Vagina (tissue), 2 donors: ENCODE measurements around the gene CRIP3.

Experiments used
- CTCF ChIP-seq, 3 experiments: fragments of 450-650 bp in 2 of 3; fragments of 200-600 bp in 1 of 3; sonication (generic) in 1 of 3; IDR thresholded peaks; one replicate each; pipeline ENCODE4 v1.5.1; 2017 to 2019; ENCODE audit warnings: antibody characterized with exemption in 3 of 3, mild to moderate bottlenecking in 2 of 3, moderate library complexity in 2 of 3
- POLR2A ChIP-seq, 2 donors: fragments of 450-650 bp; IDR thresholded peaks; one replicate each; pipeline ENCODE4 v1.6.1; 2017; ENCODE audit warnings: antibody characterized with exemption in 2 of 2, mild to moderate bottlenecking in 2 of 2, moderate library complexity in 2 of 2
- POLR2AphosphoS5 ChIP-seq, 2 donors: sonication (generic); formaldehyde crosslinking; IDR thresholded peaks; one replicate each; pipeline ENCODE4 v1.9.0; 2017; ENCODE audit warnings: antibody characterized with exemption in 2 of 2, mild to moderate bottlenecking in 2 of 2, low read depth in 1 of 2; ENCODE audit not compliant: insufficient read depth in 1 of 2

DNA sequence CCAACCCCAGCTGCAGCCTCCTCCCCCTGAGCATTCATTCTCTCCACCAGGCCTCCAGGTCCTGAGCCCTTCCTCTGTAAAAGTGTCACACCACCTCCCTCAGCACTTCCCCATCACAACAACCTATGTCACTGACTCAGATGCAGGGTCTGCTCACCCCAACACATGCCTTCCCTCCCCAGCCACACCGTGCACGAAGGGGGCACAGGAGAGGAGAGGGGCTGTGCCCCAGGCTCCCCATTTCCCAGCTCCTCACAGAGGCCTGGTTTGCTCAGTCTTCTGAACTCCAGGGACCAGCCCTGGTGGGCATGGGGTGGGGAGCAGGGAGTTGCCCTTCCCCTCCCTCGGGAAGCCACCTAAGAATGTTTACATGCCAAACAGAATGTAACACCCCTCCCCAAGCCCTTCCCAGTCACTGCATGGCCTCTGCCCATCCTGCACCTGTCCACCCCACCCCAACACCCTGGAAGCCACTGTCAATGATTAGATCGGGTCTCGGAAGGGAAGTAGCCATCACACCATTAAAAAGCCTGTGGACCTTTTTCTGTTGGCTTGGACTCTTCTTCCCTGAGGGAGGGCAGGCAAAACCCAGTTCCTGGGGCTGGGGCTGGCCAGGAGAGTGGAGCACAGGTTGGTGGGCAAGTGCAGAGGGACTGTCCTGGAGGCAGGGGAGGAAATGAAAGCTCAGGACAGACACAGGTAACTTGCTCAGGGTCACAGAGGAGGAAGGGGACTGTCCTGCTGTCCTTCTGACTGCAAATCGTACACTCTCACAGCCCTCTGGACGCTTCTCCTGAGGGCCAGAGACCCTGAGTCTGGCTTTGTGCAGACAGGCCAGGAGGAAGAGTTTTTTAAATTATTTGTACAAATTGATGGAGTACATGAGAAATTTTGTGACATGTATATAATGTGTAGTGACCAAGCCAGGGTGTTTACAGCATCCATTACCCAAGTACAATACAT lies 20.6 kb downstream of the CRIP3 start:
- TF ChIP-seq CTCF (IDR thresholded peaks at IDR 0.05) (no peak), POLR2A (IDR thresholded peaks at IDR 0.05) (no peak), POLR2AphosphoS5 (IDR thresholded peaks at IDR 0.05; ENCODE audit: insufficient read depth in 1 of 2, low read depth in 1 of 2) (no peak)
